Mesodermal cell (in vitro differentiated cells): ENCODE results near the gene HNRNPA1.

Experiments
- H3K27ac ChIP-seq: 2 replicates; pipeline ENCODE4 v1.7.0; 2013; ENCODE audit warnings: mild to moderate bottlenecking, low read depth, low read length, moderate library complexity; ENCODE audit not compliant: severe bottlenecking
- H3K36me3 ChIP-seq: 2 replicates; pipeline ENCODE4 v1.7.1; 2013; ENCODE audit warnings: mild to moderate bottlenecking, low read length, moderate library complexity; ENCODE audit not compliant: control insufficient read depth, insufficient read depth
- H3K4me1 ChIP-seq: one replicate; pipeline ENCODE4 v1.7.1; 2013; ENCODE audit warnings: mild to moderate bottlenecking, low read length; ENCODE audit not compliant: insufficient read depth, control insufficient read depth, poor library complexity, severe bottlenecking
- H3K4me3 ChIP-seq: 2 replicates; pipeline ENCODE4 v1.7.0; 2013; ENCODE audit warnings: low read length, control low read depth, mild to moderate bottlenecking; ENCODE audit not compliant: insufficient read depth, poor library complexity, severe bottlenecking; ENCODE audit errors: extremely low read depth
- H3K9me3 ChIP-seq: 2 replicates; pipeline ENCODE4 v1.7.1; 2013; ENCODE audit warnings: mild to moderate bottlenecking, low read length, moderate library complexity; ENCODE audit not compliant: control insufficient read depth
- WGBS, 2 experiments: methylation state at CpG; one replicate each; pipeline ENCODE4 v1.1.5; 2013; ENCODE audit warnings: missing lambda C conversion rate in 2 of 2; ENCODE audit not compliant: insufficient coverage in 2 of 2; 5-methylcytosine and 5-hydroxymethylcytosine counted together

Gene HNRNPA1

GRCh38 chr12:54286042-54287030 is 5.8 kb downstream of the HNRNPA1 start:
- no peak overlapping the region for H3K4me3 ChIP-seq
- peaks cover 68% of the 10 kb centered on the region for H3K36me3 ChIP-seq
- peak overlapping the region; percentile 38 for H3K27ac ChIP-seq
- no peaks in the 10 kb centered on the region for H3K9me3 ChIP-seq
- peaks cover 4% of the 10 kb centered on the region for H3K4me1 ChIP-seq
- 94% methylated on average over 6 to 11 of the region's 12 CpGs for WGBS, 2 experiments

DNA sequence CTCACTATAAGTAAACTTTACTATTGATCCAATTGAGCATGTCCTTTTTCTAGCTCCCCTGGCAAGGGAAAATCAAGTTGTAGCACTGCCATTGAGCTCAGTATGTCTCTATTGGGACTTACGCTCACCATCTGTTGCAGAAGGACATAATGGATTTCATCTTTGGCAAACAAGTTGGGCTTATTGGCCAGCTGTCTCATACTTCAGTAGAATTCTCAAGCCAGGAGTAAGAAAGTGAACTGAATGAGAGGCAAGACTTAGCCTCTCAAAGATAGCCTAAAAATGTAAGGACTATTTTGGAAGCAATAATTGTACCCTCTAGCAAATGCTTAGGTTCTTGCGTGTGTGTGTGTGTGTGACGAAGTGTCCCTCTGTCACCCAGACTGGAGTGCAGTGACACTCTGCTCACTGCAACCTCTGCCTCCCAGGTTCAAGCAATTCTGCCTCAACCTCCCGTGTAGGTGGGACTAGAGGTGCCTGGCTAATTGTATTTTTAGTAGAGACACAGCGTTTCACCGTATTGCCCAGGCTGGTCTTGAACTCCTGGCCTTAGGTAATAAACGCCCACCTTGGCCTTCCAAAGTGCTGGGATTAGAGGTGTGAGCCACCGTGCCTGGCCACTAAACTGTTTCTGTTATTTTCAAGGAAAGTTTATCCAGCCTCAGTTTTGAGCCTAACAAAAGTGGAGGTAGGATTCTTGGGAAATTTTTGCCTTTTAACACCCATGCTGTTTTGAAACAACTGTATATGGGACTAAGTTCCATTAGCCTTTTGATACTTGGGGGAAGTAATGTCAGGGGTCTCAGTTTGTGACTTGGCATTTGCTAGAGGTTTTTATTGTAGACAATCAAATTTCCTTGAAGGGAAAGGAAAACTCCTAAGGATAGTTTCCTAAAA is 7.0 kb downstream of the HNRNPA1 start:
- 92 to 93% methylated on average over 7 of the region's 8 CpGs for WGBS, 2 experiments
- H3K9me3 ChIP-seq = no peaks in the 10 kb centered on the region
- peaks cover 4% of the 10 kb centered on the region for H3K4me1 ChIP-seq
- peaks cover 57% of the 10 kb centered on the region for H3K36me3 ChIP-seq
- H3K4me3 ChIP-seq = no peak overlapping the region
- H3K27ac ChIP-seq = peak overlapping the region; percentile 37

GRCh38 chr12:54292083-54292930 is 11.8 kb downstream of the HNRNPA1 start:
- H3K9me3 ChIP-seq = no peaks in the 10 kb centered on the region
- peaks cover 2% of the 10 kb centered on the region for H3K4me1 ChIP-seq
- no peak overlapping the region for H3K27ac ChIP-seq
- H3K36me3 ChIP-seq = peaks cover 13% of the 10 kb centered on the region
- WGBS, 2 experiments = 94 to 95% methylated on average over 28 to 29 of the region's 30 CpGs
- H3K4me3 ChIP-seq = no peak overlapping the region

DNA sequence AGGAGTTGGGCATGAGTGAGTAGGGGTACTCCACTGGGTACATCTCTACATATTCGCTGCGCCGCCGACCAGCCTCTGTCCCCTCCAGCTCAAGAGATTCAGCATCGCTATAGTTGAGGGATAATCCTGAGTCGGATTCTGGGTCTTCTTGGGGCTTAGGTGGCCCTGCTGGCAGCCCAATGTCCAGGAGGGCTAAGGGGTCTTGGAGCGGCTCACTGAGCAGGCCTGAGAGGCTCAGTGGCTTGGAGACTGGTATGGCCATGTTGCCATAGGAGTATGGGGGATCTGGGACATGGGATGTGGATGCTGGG is 12.4 kb downstream of the HNRNPA1 start:
- Histone ChIP-seq H3K36me3 (peaks cover 7% of the 10 kb centered on the region), H3K4me1 (peaks cover 2% of the 10 kb centered on the region), H3K4me3 (no peak overlapping the region), H3K9me3 (no peaks in the 10 kb centered on the region), H3K27ac (no peak overlapping the region)
- 90 to 98% methylated on average over 6 to 7 of the region's 7 CpGs for WGBS, 2 experiments

- no peak overlapping the region for H3K4me3 ChIP-seq
- H3K9me3 ChIP-seq = no peaks in the 10 kb centered on the region
- no peak overlapping the region for H3K27ac ChIP-seq
- H3K4me1 ChIP-seq = peaks cover 2% of the 10 kb centered on the region
- H3K36me3 ChIP-seq = no peaks in the 10 kb centered on the region
- WGBS, 2 experiments = 86 to 93% methylated on average over 3 to 6 of the region's 9 CpGs
Observed at GRCh38 chr12:54294152-54294952, 13.8 kb downstream of the HNRNPA1 start.

GRCh38 chr12:54294953-54295566 is 14.5 kb downstream of the HNRNPA1 start:
- H3K4me1 ChIP-seq = peaks cover 8% of the 10 kb centered on the region
- WGBS, 2 experiments = 85 to 91% methylated on average over 7 to 8 of the region's 9 CpGs

GRCh38 chr12:54296393-54297099 is 16.0 kb downstream of the HNRNPA1 start:
- no peaks in the 10 kb centered on the region for H3K36me3 ChIP-seq
- no peak overlapping the region for H3K4me3 ChIP-seq
- WGBS, 2 experiments = 93 to 100% methylated on average over 4 to 5 of the region's 5 CpGs
- no peak overlapping the region for H3K27ac ChIP-seq
- no peaks in the 10 kb centered on the region for H3K9me3 ChIP-seq
- peaks cover 18% of the 10 kb centered on the region for H3K4me1 ChIP-seq

More at GRCh38 chr12:54294953-54295566, 14.5 kb downstream of the HNRNPA1 start:
- Histone ChIP-seq H3K36me3 (no peaks in the 10 kb centered on the region), H3K4me3 (no peak overlapping the region), H3K27ac (no peak overlapping the region), H3K9me3 (no peaks in the 10 kb centered on the region)

GRCh38 chr12:54298904-54299303 is 18.4 kb downstream of the HNRNPA1 start:
- Histone ChIP-seq H3K27ac (no peak overlapping the region), H3K4me3 (no peak overlapping the region), H3K36me3 (no peaks in the 10 kb centered on the region), H3K4me1 (peaks cover 19% of the 10 kb centered on the region), H3K9me3 (no peaks in the 10 kb centered on the region)
- WGBS, 2 experiments = 88 to 100% methylated on average over 3 to 4 of the region's 5 CpGs
